ENCODE measurements around the gene PIK3R1. TPM values are rescaled to one million over a fixed set of nuclear protein-coding genes. Genes with fewer than 3 reads are reported as not detected.
A peak's percentile ranks its signal among the peaks of the same experiment; 100 is the strongest.

The PIK3R1 gene
- total RNA-seq, 2 experiments from 2014 or later = 61.1 to 65.0 TPM

- ChIA-PET CTCF (interaction anchor here (1.5 kb wide), 1 partner anchor 21 kb away, joined by 4 read pairs; no protein-coding TSS in a partner anchor), POLR2A (no interaction called here)
- Mint-ChIP-seq H3K36me3 (ENCODE audit: low read depth) (peaks cover 18% of the 10 kb centered on the region), H3K4me1 (ENCODE audit: low read depth) (peaks cover 71% of the 10 kb centered on the region), H3K9me3 (ENCODE audit: insufficient read depth) (no peaks in the 10 kb centered on the region), H3K4me3 (no peak overlapping the region), H3K27ac (peak overlapping the region; percentile 44), H3K27me3 (ENCODE audit: low read depth) (no peaks in the 10 kb centered on the region)
- DNase-seq (no peak), ATAC-seq (no peak)
Observed at GRCh38 chr5:68265347-68265746, 49.8 kb downstream of the PIK3R1 start.

GRCh38 chr5:68265822-68266395 lies 50.4 kb downstream of the PIK3R1 start:
- H3K36me3 Mint-ChIP-seq (ENCODE audit: low read depth) = peaks cover 14% of the 10 kb centered on the region
- POLR2A ChIA-PET = interaction anchor here (0.6 kb wide), 1 partner anchor 288 kb away, joined by 4 read pairs; no protein-coding TSS in a partner anchor
- no peak overlapping the region for H3K27ac Mint-ChIP-seq
- no peaks in the 10 kb centered on the region for H3K9me3 Mint-ChIP-seq (ENCODE audit: insufficient read depth)
- ATAC-seq (no peak), DNase-seq (no peak)
- H3K4me3 Mint-ChIP-seq = no peak overlapping the region
- peaks cover 68% of the 10 kb centered on the region for H3K4me1 Mint-ChIP-seq (ENCODE audit: low read depth)
- CTCF ChIA-PET = interaction anchor here (1.5 kb wide), 1 partner anchor 20 kb away, joined by 4 read pairs; no protein-coding TSS in a partner anchor
- no peaks in the 10 kb centered on the region for H3K27me3 Mint-ChIP-seq (ENCODE audit: low read depth)

GRCh38 chr5:68266457-68266856 lies 50.9 kb downstream of the PIK3R1 start:
- H3K9me3 Mint-ChIP-seq (ENCODE audit: insufficient read depth) = no peaks in the 10 kb centered on the region
- no peak overlapping the region for H3K4me3 Mint-ChIP-seq
- H3K27me3 Mint-ChIP-seq (ENCODE audit: low read depth) = no peaks in the 10 kb centered on the region
- DNase-seq = no peak
- peaks cover 14% of the 10 kb centered on the region for H3K36me3 Mint-ChIP-seq (ENCODE audit: low read depth)
- POLR2A ChIA-PET = interaction anchor here (0.6 kb wide), 1 partner anchor 289 kb away, joined by 4 read pairs; no protein-coding TSS in a partner anchor
- ATAC-seq = no peak
- CTCF ChIA-PET = interaction anchor here (1.1 to 1.5 kb wide), 3 partner anchors 13 to 20 kb away, joined by 4 to 5 read pairs (median 4); no protein-coding TSS in a partner anchor
- no peak overlapping the region for H3K27ac Mint-ChIP-seq
- H3K4me1 Mint-ChIP-seq (ENCODE audit: low read depth) = peaks cover 73% of the 10 kb centered on the region

GRCh38 chr5:68267066-68267465 lies 51.5 kb downstream of the PIK3R1 start:
- ChIA-PET CTCF (interaction anchor here (0.7 to 3.2 kb wide), 6 partner anchors 14 to 492 kb away, joined by 3 to 15 read pairs (median 4); no protein-coding TSS in a partner anchor), POLR2A (no interaction called here)
- ATAC-seq = no peak
- no peak overlapping the region for H3K27ac Mint-ChIP-seq
- no peaks in the 10 kb centered on the region for H3K9me3 Mint-ChIP-seq (ENCODE audit: insufficient read depth)
- peaks cover 14% of the 10 kb centered on the region for H3K36me3 Mint-ChIP-seq (ENCODE audit: low read depth)
- no peaks in the 10 kb centered on the region for H3K27me3 Mint-ChIP-seq (ENCODE audit: low read depth)
- no peak for DNase-seq
- no peak overlapping the region for H3K4me3 Mint-ChIP-seq
- H3K4me1 Mint-ChIP-seq (ENCODE audit: low read depth) = peaks cover 67% of the 10 kb centered on the region

- ATAC-seq = no peak
- Mint-ChIP-seq H3K4me3 (no peak overlapping the region), H3K36me3 (ENCODE audit: low read depth) (peaks cover 15% of the 10 kb centered on the region), H3K9me3 (ENCODE audit: insufficient read depth) (no peaks in the 10 kb centered on the region), H3K27ac (no peak overlapping the region), H3K27me3 (ENCODE audit: low read depth) (no peaks in the 10 kb centered on the region), H3K4me1 (ENCODE audit: low read depth) (peaks cover 71% of the 10 kb centered on the region)
- DNase-seq = no peak
- POLR2A ChIA-PET = interaction anchor here (0.6 kb wide), 1 partner anchor 52 kb away, joined by 3 read pairs; no protein-coding TSS in a partner anchor
- CTCF ChIA-PET = interaction anchor here (1.4 to 6.3 kb wide), 7 partner anchors 8 to 52 kb away, joined by 4 to 45 read pairs (median 11); no protein-coding TSS in a partner anchor
Observed at GRCh38 chr5:68268101-68268851, 52.7 kb downstream of the PIK3R1 start.

GRCh38 chr5:68268852-68269130 lies 53.2 kb downstream of the PIK3R1 start:
- no peak overlapping the region for H3K4me3 Mint-ChIP-seq
- no peak overlapping the region for H3K27ac Mint-ChIP-seq
- CTCF ChIA-PET = interaction anchor here (1.4 to 6.3 kb wide), 8 partner anchors 8 to 52 kb away, joined by 4 to 45 read pairs (median 8); no protein-coding TSS in a partner anchor
- no peaks in the 10 kb centered on the region for H3K9me3 Mint-ChIP-seq (ENCODE audit: insufficient read depth)
- ATAC-seq (no peak), DNase-seq (no peak)
- H3K27me3 Mint-ChIP-seq (ENCODE audit: low read depth) = no peaks in the 10 kb centered on the region
- peaks cover 74% of the 10 kb centered on the region for H3K4me1 Mint-ChIP-seq (ENCODE audit: low read depth)
- POLR2A ChIA-PET = interaction anchor here (0.6 kb wide), 1 partner anchor 53 kb away, joined by 3 read pairs; no protein-coding TSS in a partner anchor
- peaks cover 16% of the 10 kb centered on the region for H3K36me3 Mint-ChIP-seq (ENCODE audit: low read depth)

- peaks cover 22% of the 10 kb centered on the region for H3K36me3 Mint-ChIP-seq (ENCODE audit: low read depth)
- DNase-seq = no peak
- ChIA-PET POLR2A (no interaction called here), CTCF (interaction anchor here (1.4 to 6.3 kb wide), 9 partner anchors 9 to 1024 kb away, joined by 4 to 45 read pairs (median 15); partner anchors contain the start of gene PIK3R1)
- no peak for ATAC-seq
- H3K4me3 Mint-ChIP-seq = no peak overlapping the region
- no peaks in the 10 kb centered on the region for H3K27me3 Mint-ChIP-seq (ENCODE audit: low read depth)
- no peak overlapping the region for H3K27ac Mint-ChIP-seq
- H3K4me1 Mint-ChIP-seq (ENCODE audit: low read depth) = peaks cover 74% of the 10 kb centered on the region
- no peaks in the 10 kb centered on the region for H3K9me3 Mint-ChIP-seq (ENCODE audit: insufficient read depth)
Observed at GRCh38 chr5:68269820-68270219, 54.3 kb downstream of the PIK3R1 start.

GRCh38 chr5:68270399-68270975 lies 54.9 kb downstream of the PIK3R1 start:
- CTCF ChIA-PET = interaction anchor here (1.4 to 6.3 kb wide), 10 partner anchors 10 to 1024 kb away, joined by 4 to 45 read pairs (median 16); partner anchors contain the start of gene PIK3R1

GRCh38 chr5:68271124-68271523 lies 55.6 kb downstream of the PIK3R1 start:
- Mint-ChIP-seq H3K4me1 (ENCODE audit: low read depth) (peaks cover 75% of the 10 kb centered on the region), H3K27me3 (ENCODE audit: low read depth) (no peaks in the 10 kb centered on the region), H3K4me3 (no peak overlapping the region), H3K36me3 (ENCODE audit: low read depth) (peaks cover 30% of the 10 kb centered on the region), H3K27ac (no peak overlapping the region), H3K9me3 (ENCODE audit: insufficient read depth) (no peaks in the 10 kb centered on the region)
- CTCF ChIA-PET = interaction anchor here (0.9 to 6.3 kb wide), 12 partner anchors 9 to 1025 kb away, joined by 3 to 45 read pairs (median 10); partner anchors contain the start of gene PIK3R1
- ATAC-seq = no peak
- no peak for DNase-seq
- POLR2A ChIA-PET = interaction anchor here (1.5 to 2.1 kb wide), 2 partner anchors 55 to 1105 kb away, joined by 3 to 8 read pairs; partner anchors contain the start of gene PIK3R1

More at GRCh38 chr5:68270399-68270975, 54.9 kb downstream of the PIK3R1 start:
- POLR2A ChIA-PET = interaction anchor here (2.1 kb wide), 1 partner anchor 55 kb away, joined by 8 read pairs; the partner anchor contains the start of gene PIK3R1
- Mint-ChIP-seq H3K36me3 (ENCODE audit: low read depth) (peaks cover 24% of the 10 kb centered on the region), H3K9me3 (ENCODE audit: insufficient read depth) (no peaks in the 10 kb centered on the region), H3K27ac (no peak overlapping the region), H3K4me1 (ENCODE audit: low read depth) (peaks cover 74% of the 10 kb centered on the region), H3K27me3 (ENCODE audit: low read depth) (no peaks in the 10 kb centered on the region), H3K4me3 (no peak overlapping the region)
- no peak for ATAC-seq
- DNase-seq = no peak

GRCh38 chr5:68272289-68272688 lies 56.7 kb downstream of the PIK3R1 start:
- H3K4me1 Mint-ChIP-seq (ENCODE audit: low read depth) = peaks cover 66% of the 10 kb centered on the region
- peaks cover 38% of the 10 kb centered on the region for H3K36me3 Mint-ChIP-seq (ENCODE audit: low read depth)
- no peak overlapping the region for H3K27ac Mint-ChIP-seq
- H3K4me3 Mint-ChIP-seq = no peak overlapping the region
- ATAC-seq (no peak), DNase-seq (no peak)
- ChIA-PET CTCF (interaction anchor here (0.7 to 6.3 kb wide), 15 partner anchors 8 to 1026 kb away, joined by 3 to 45 read pairs (median 9); partner anchors contain the start of gene PIK3R1), POLR2A (interaction anchor here (0.8 to 2.1 kb wide), 3 partner anchors 16 to 1106 kb away, joined by 3 to 8 read pairs (median 4); partner anchors contain the start of gene PIK3R1)
- H3K9me3 Mint-ChIP-seq (ENCODE audit: insufficient read depth) = no peaks in the 10 kb centered on the region
- H3K27me3 Mint-ChIP-seq (ENCODE audit: low read depth) = no peaks in the 10 kb centered on the region

- POLR2A ChIA-PET = interaction anchor here (0.8 kb wide), 1 partner anchor 58 kb away, joined by 5 read pairs; the partner anchor contains the start of gene PIK3R1
- ATAC-seq = no peak
- no peaks in the 10 kb centered on the region for H3K27me3 Mint-ChIP-seq (ENCODE audit: low read depth)
- CTCF ChIA-PET = interaction anchor here (0.7 to 6.3 kb wide), 6 partner anchors 13 to 1028 kb away, joined by 3 to 45 read pairs (median 22); partner anchors contain the start of gene PIK3R1
- peaks cover 49% of the 10 kb centered on the region for H3K36me3 Mint-ChIP-seq (ENCODE audit: low read depth)
- no peak overlapping the region for H3K4me3 Mint-ChIP-seq
- peaks cover 64% of the 10 kb centered on the region for H3K4me1 Mint-ChIP-seq (ENCODE audit: low read depth)
- no peaks in the 10 kb centered on the region for H3K9me3 Mint-ChIP-seq (ENCODE audit: insufficient read depth)
- peak overlapping the region; percentile 8 for H3K27ac Mint-ChIP-seq
- DNase-seq = no peak
Observed at GRCh38 chr5:68273717-68274409, 58.3 kb downstream of the PIK3R1 start.

All from activated CD8-positive, alpha-beta T cell treated with anti-CD3 and anti-CD28 coated beads, Interleukin-2, amount 10 ng/mL, durations not matched to agents 7 days and 5 days (primary cell).